Iris pigment epithelial cell (primary cell): ENCODE measurements around the gene KCNQ1.

Source experiments
- DNase-seq: peaks from one replicate; pipeline ENCODE4 v3.0.0-alpha.2; 2011; ENCODE audit warnings: low read depth

The KCNQ1 gene

GRCh38 chr11:2808850-2809846 lies 364.3 kb downstream of the KCNQ1 start:
- DNase-seq = no peak

GRCh38 chr11:2809854-2810253 lies 365.0 kb downstream of the KCNQ1 start:
- DNase-seq = no peak

- no peak for DNase-seq
Measured at GRCh38 chr11:2810411-2811205, 365.8 kb downstream of the KCNQ1 start.

GRCh38 chr11:2811206-2812091 lies 366.6 kb downstream of the KCNQ1 start:
- no peak for DNase-seq

- DNase-seq = no peak
Measured at GRCh38 chr11:2812371-2812991, 367.7 kb downstream of the KCNQ1 start.

- DNase-seq = peak; percentile 28
Measured at GRCh38 chr11:2813141-2813908, 368.5 kb downstream of the KCNQ1 start.

GRCh38 chr11:2813968-2814367 lies 369.2 kb downstream of the KCNQ1 start:
- DNase-seq = no peak

- DNase-seq = no peak
Measured at GRCh38 chr11:2814751-2815150, 369.9 kb downstream of the KCNQ1 start.

GRCh38 chr11:2815762-2816496 lies 371.1 kb downstream of the KCNQ1 start:
- DNase-seq = no peak

- DNase-seq = no peak
Measured at GRCh38 chr11:2816523-2816922, 371.7 kb downstream of the KCNQ1 start.

GRCh38 chr11:2816941-2817421 lies 372.2 kb downstream of the KCNQ1 start:
- peak; percentile 85 for DNase-seq

GRCh38 chr11:2817431-2817830 lies 372.6 kb downstream of the KCNQ1 start:
- DNase-seq = no peak

GRCh38 chr11:2818021-2818420 lies 373.2 kb downstream of the KCNQ1 start:
- no peak for DNase-seq

GRCh38 chr11:2818503-2818902 lies 373.7 kb downstream of the KCNQ1 start:
- DNase-seq = no peak

- DNase-seq = no peak
Measured at GRCh38 chr11:2819316-2819715, 374.5 kb downstream of the KCNQ1 start.

GRCh38 chr11:2820976-2821375 lies 376.2 kb downstream of the KCNQ1 start:
- DNase-seq = no peak

GRCh38 chr11:2821891-2822290 lies 377.1 kb downstream of the KCNQ1 start:
- DNase-seq = no peak

- DNase-seq = no peak
Measured at GRCh38 chr11:2824851-2825250, 380.0 kb downstream of the KCNQ1 start.

GRCh38 chr11:2825261-2825888 lies 380.6 kb downstream of the KCNQ1 start:
- DNase-seq = peak; percentile 70
